HG03558 (cell line): Measurements from ENCODE around the gene RFPL4A.
"Not testable (repeated sequence)": the region's sequence is repeated elsewhere in the genome, so short reads cannot be mapped to it uniquely, and the experiment has no call there.

ENCODE experiments used
- ATAC-seq: cut with Tn5 transposase; IDR thresholded peaks from one replicate; pipeline ENCODE4 v1.9.1; 2021; ENCODE audit warnings: moderate number of reproducible peaks; ENCODE audit not compliant: unreplicated experiment; ENCODE audit errors: extremely low read depth

The RFPL4A gene

DNA sequence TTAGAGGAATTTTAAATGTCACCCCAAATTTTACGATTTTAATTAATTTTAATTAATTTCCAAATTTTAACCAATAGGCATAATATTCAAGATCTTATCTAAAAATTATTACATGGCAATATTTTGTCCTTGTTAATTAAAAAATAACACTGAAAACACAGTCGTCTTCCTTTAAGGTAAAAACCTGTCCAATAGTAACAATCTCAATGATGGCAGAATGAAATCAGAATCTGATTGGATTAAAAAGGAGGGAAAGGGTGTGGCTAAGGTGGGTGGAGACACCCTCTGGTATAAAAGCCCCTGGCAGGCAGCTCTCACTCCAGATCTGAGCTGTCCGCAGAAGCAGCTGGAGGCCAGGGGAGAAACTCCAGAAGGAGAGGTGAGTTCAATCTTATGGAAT is at the start of gene RFPL4A:
RFPL4A (plus strand) TSS at position 301 of the 400 bp plus-strand sequence. CDS start 2,704 bp downstream, outside the sequence.
- not testable (repeated sequence) for ATAC-seq

GRCh38 chr19:55711719-55712118 is 47.2 kb upstream of the RFPL4A start:
- no peak for ATAC-seq

DNA sequence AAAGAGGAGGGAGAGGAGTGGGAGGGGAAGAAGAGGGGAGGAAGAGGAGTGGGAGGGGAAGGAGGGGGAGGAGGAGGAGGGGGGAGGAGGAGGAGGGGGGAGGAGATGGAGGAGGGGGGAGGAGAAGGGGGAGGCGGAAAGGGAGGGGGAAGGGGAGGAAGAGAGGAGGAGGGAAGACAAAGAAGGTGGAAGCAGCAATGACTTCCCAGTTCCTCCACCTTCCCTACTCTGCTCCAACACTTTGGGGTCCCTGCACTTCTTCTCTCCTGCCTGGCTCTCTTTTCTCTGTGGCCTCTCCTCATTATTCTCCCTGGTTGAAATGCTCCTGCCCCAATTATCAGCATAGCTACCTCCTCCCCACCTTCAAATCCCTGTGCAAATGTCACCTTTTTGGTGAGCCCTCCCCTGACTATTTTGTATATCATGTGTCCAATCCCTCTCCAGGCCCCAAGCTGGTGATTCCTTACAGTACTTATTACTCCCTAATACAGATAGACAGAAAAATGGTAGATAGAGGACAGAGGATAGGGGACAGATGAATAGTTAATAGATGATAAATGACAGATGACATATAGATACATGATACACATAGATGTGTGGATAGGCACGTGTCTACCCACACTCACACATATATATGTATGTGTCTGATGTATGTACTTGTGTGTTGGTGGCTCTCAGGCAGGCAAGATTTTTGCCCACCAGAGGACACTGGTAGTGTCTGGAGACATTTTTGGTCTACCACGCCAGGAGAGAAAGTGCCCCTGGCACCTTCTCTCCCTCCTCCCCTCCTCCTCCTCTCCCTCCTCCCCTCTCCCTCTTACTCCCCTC is 45.9 kb upstream of the RFPL4A start:
- no peak for ATAC-seq

DNA sequence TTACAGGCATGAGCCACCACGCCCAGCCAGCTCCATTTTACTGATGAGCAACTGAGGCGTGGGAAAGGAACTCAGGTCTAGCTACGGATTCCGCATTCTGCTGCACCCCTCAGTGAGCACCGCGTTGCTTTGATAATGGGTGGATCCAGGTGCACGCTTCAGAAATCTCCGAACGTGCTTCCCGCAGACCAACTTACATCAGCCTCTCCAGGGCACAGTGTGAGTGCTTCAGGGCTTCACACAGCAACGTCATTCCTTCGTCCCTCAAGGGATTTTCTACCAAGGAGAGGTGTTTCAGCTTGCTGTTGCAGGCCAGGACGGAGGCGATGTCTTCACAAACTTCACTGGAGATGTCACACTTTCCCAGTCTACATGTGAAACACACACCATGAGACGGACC is 42.4 kb upstream of the RFPL4A start:
- ATAC-seq: no peak

DNA sequence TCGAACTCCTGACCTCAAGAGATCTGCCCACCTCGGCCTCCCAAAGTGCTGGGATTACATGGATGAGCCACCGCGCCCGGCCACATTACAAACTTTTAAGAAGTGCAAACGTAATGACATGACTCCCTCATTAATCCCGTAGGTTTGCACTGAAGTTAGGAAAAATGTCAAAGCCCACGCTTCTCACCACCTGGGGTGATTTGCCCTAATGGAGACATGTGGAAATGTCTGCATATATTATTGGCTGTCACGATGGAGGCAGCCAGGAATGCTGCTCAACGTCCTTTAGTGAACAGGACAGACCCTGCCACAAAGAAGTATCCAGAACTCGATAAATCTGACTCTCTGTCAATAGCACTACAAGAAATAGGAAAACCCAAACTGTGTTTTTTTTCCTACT is 41.6 kb upstream of the RFPL4A start:
- no peak for ATAC-seq

DNA sequence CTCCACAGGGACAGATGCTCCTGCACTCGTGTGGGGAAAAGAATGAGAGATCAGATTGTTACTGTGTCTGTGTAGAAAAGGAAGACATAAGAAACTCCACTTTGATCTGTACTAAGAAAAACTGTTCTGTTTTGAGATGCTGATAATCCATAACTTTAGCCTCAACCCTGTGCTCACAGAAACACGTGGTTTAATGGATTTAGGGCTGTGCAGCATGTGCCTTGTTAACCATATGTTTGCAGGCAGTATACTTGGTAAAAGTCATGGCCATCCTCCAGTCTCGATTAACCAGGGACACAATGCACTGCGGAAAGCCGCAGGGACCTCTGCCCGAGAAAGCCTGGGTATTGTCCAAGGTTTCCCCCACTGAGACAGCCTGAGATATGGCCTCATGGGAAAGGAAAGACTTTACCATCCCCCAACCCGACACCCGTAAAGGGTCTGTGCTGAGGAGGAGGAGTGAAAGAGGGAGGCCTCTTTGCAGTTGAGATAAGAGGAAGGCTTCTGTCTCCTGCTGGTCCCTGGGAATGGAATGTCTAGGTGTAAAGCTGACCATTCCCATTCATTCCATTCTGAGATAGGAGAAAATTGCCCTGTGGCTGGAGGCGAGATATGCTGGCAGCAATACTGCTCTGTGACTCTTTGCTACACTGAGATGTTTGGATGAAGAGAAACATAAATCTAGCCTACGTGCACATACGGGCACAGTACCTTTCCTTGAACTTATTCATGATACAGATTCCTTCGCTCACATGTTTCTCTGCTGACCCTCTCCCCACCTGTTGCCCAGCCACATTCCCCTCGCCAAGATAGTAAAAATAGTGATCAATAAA is 40.8 kb upstream of the RFPL4A start:
- not testable (repeated sequence) for ATAC-seq

DNA sequence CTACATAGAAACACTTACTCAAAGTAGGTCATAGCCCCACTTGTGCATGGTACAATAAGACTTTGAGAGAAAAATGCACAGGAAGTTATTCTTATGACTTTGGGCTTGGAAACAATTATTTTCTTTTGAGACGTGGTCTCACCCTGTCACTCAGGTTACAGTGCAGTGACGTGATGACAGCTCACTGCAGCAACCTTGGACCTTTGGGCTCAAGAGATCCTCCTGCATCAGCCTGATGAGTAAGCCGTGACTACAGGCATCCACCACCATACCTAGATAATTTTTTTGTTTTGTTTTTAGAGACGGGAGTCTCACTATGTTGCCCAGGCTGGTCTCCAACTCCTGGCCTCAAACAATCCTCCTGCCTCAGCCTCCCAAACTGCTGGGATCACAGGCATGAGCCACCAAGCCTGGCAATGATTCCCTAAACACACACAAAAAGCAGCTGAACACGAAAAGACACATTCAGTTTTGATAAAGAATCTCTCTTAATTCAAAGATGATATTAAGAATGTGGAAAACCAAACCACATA is 38.6 kb upstream of the RFPL4A start:
- ATAC-seq: no peak

DNA sequence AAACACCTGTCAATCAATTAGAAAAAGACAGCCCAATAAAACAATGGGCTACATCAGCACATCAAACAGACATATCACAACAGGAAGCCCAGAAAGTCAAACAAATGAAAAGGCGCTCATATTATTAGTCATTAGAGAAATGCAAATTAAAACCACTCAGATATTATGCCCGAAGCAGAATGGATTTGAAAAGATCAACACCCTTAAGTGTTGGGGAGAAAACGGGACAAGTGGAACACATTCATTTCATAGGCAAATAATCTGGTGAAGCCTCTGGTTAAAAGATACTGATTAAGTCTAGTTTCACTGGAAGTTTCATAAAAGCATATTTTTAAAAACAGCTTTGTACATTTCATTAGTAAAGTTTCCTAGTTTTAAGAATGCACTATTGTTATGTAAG is 38.1 kb upstream of the RFPL4A start:
- ATAC-seq: no peak

GRCh38 chr19:55723491-55723890 is 35.4 kb upstream of the RFPL4A start:
- no peak for ATAC-seq

GRCh38 chr19:55730378-55730777 is 28.5 kb upstream of the RFPL4A start:
- ATAC-seq: not testable (repeated sequence)

GRCh38 chr19:55738302-55738701 is 20.6 kb upstream of the RFPL4A start, which contains the start of gene NLRP9:
NLRP9 (minus strand) TSS chr19:55738402; CDS start chr19:55738374, 28 bp downstream.
- ATAC-seq: no peak

DNA sequence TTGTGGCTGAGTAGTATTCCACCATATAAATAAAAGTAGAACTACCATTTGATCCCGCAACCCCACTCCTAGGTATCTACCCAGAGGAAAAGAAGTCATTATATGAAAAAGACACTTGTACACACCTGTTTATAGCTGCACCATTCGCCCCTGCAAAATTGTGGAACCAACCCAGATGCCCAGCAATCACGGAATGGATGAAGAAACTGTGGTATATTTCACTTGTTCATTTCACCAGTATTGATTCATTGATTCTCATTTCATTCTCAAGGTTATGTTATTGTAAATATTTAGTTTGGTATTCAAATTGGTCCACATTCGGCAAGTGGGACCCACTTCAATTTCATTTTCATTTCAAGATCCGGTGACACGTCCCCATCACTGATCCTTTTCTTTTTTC is 8.2 kb upstream of the RFPL4A start:
- ATAC-seq: no peak

- ATAC-seq: no peak
Measured at GRCh38 chr19:55753401-55753800, 5.5 kb upstream of the RFPL4A start.

- not testable (repeated sequence) for ATAC-seq
Measured at GRCh38 chr19:55756808-55757207, 2.1 kb upstream of the RFPL4A start.

GRCh38 chr19:55766466-55766865 is 7.6 kb downstream of the RFPL4A start:
- ATAC-seq: no peak

- ATAC-seq: not testable (repeated sequence)
Measured at GRCh38 chr19:55768818-55769217, 9.9 kb downstream of the RFPL4A start, which contains the start of gene RFPL4AL1. RFPL4AL1 (plus strand) TSS chr19:55769118; CDS start chr19:55771805, 2,687 bp downstream.

GRCh38 chr19:55769632-55770031 is 10.7 kb downstream of the RFPL4A start:
- ATAC-seq: not testable (repeated sequence)

- no peak for ATAC-seq
Measured at GRCh38 chr19:55777528-55777927, 18.6 kb downstream of the RFPL4A start.

DNA sequence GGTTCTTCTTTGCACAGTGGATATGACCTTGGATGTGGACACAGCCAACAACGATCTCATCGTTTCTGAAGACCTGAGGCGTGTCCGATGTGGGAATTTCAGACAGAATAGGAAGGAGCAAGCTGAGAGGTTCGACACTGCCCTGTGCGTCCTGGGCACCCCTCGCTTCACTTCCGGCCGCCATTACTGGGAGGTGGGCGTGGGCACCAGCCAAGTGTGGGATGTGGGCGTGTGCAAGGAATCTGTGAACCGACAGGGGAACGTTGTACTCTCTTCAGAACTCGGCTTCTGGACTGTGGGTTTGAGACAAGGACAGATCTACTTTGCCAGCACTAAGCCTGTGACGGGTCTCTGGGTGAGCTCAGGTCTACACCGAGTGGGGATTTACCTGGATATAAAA is 19.4 kb downstream of the RFPL4A start:
- ATAC-seq: no peak

DNA sequence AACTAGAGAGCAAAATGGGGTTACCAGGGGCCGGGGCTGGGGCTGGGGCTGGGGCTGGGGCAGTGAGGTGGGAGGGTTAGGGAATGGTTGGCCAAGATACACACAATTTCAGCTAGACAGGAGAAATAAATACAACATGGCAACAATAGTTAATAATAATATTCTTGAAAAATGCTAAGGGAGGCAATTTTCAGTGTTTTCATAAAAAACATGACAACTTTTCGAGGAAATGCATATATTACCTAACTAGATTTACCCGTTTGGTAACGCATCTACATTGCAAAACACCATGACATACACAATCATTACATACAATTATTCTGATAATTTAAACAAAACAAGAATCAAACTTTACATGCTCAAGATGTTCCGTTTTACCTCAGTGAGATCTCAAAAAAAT is 22.2 kb downstream of the RFPL4A start:
- no peak for ATAC-seq

GRCh38 chr19:55795021-55795420 is 36.1 kb downstream of the RFPL4A start:
- ATAC-seq: no peak
